Adrenal gland (tissue), 12 donors: ENCODE results near the gene ANKRD7. TPM values are rescaled to one million over a fixed set of nuclear protein-coding genes. Genes with fewer than 3 reads are reported as not detected.

Source experiments
- DNase-seq, 7 donors: peaks; one replicate each; pipeline ENCODE4 v3.0.0-alpha.2; 2019 to 2020
- H3K27ac ChIP-seq, 5 donors: fragments of 200-600 bp; sonication (generic) in 4 of 5; 1 replicate in 3 of 5; 2 replicates in 2 of 5; pipeline versions ENCODE4 v1.5.1 to v1.8.0; 2016 to 2020; ENCODE audit warnings: mild to moderate bottlenecking in 1 of 5
- H3K27me3 ChIP-seq: fragments of 200-600 bp; 2 replicates; pipeline ENCODE4 v1.8.0; 2021
- H3K36me3 ChIP-seq, 2 donors: fragments of 200-600 bp; replicated peaks in 1 of 2; 1 replicate in 1 of 2; 2 replicates in 1 of 2; pipeline versions ENCODE4 v1.5.1 to v1.8.0; 2018 to 2022
- H3K4me1 ChIP-seq, 2 donors: fragments of 200-600 bp; replicated peaks in 1 of 2; 1 replicate in 1 of 2; 2 replicates in 1 of 2; pipeline versions ENCODE4 v1.5.1 to v1.8.0; 2018 to 2021
- H3K4me3 ChIP-seq, 4 donors: fragments of 200-600 bp; sonication (generic) in 3 of 4; one replicate each; pipeline ENCODE4 v1.5.1; 2016 to 2018
- H3K9me3 ChIP-seq, 3 donors: fragments of 200-600 bp; sonication (generic) in 1 of 3; replicated peaks in 1 of 3; 1 replicate in 2 of 3; 2 replicates in 1 of 3; pipeline versions ENCODE4 v1.5.1 to v1.8.0; 2016 to 2021
- CTCF ChIP-seq, 6 experiments: fragments of 450-650 bp in 4 of 6; fragments of 200-600 bp in 2 of 6; sonication (generic) in 1 of 6; IDR thresholded peaks; 1 replicate in 5 of 6; 2 replicates in 1 of 6; pipeline versions ENCODE4 v1.5.1 to v1.8.0; 2016 to 2021; ENCODE audit warnings: antibody characterized with exemption in 6 of 6, mild to moderate bottlenecking in 2 of 6, moderate library complexity in 1 of 6
- POLR2A ChIP-seq, 2 donors: fragments of 450-650 bp; IDR thresholded peaks; one replicate each; pipeline ENCODE4 v1.6.1; 2017; ENCODE audit warnings: antibody characterized with exemption in 2 of 2, mild to moderate bottlenecking in 2 of 2, moderate library complexity in 1 of 2
- WGBS, 4 donors: extraction: QIAGEN DNeasy Blood & Tissue Kit in 2 of 4; methylation state at CpG; one replicate each; pipeline versions ENCODE4 v1.1.5 to v1.1.7; 2013 to 2017; 5-methylcytosine and 5-hydroxymethylcytosine counted together
- intact Hi-C, 2 donors: fragments of 100-400 bp; cut with DNase I; formaldehyde crosslinking; loops; one replicate each; pipeline versions ENCODE4 v1.14.1 to v1.15.0; 2022 to 2023
- polyA plus RNA-seq, 3 donors: library from polyadenylated mRNA; stranded (reverse); fragments of 200-250 nt in 2 of 3; fragments of 350-450 nt in 1 of 3; fragmentation: Illumina TruSeq in 1 of 3; extraction: RNeasy Lipid Tissue Mini Kit (QIAGEN cat#74804) in 1 of 3; gene quantifications; one replicate each; pipeline ENCODE4 v1.2.3, GENCODE V29; 2013 to 2014
- total RNA-seq, 9 donors: library from RNA; depleted of rRNA in 4 of 9; stranded (reverse); fragments of >200 nt in 4 of 9; fragments of 120-200 nt in 1 of 9; fragmentation: NEBNext Ultra II Directional in 1 of 9; extraction: Animal tissue kit (Norgen Biotek cat#: 25700) in 1 of 9; gene quantifications; one replicate each; pipeline versions ENCODE4 v1.1.0 to v1.2.4, GENCODE V29; 2013 to 2023
- donor health status: healthy with polysubstance abuse.
- donor health status: Bipolar disorder and iron deficiency.
- donor health status: DM: yes; HTN: yes; CAD: no.
- donor health status: DM: no; HTN: no; CAD: no.
- donor health status: DM: no; HTN: no; CAD: no.
- donor health status: DM: yes; HTN: yes; CAD: no.

Gene ANKRD7
- total and polyA plus RNA-seq, 12 donors: 0.48 to 9.4 (median 1.2) TPM; not detected in 1

DNA sequence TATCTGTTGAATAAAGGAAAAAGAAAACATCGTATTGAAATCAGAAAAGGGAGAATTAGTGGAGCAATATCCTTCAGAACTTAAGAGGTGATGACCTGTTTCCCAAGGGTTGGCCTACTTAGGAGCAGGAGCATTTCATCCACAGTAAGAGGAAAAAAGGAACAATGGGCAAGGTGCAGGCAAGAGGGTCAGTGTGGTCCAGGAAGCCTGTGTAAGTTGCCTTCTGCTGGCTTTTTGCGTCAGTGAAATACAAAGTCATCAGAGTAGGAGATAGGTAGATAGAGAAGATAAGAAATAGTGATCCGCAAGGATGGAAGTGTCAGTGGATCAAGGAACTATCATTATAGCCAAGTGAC, 5.4 kb upstream of the ANKRD7 start:
- no peak for DNase-seq
- TF ChIP-seq POLR2A (IDR thresholded peaks at IDR 0.05): no peak
- H3K4me3 ChIP-seq: no peak overlapping the region
- H3K36me3 ChIP-seq: no peaks in the 10 kb centered on the region
- no peaks in the 10 kb centered on the region for H3K27me3 ChIP-seq
- 84 to 94% (median 87%) methylated on average over 3 of the region's 3 CpGs for WGBS, 4 donors
- H3K4me1 ChIP-seq: no peaks in the 10 kb centered on the region
- H3K27ac ChIP-seq: no peak overlapping the region
- H3K9me3 ChIP-seq: no peaks in the 10 kb centered on the region
- intact Hi-C loops: no loop called here

DNA sequence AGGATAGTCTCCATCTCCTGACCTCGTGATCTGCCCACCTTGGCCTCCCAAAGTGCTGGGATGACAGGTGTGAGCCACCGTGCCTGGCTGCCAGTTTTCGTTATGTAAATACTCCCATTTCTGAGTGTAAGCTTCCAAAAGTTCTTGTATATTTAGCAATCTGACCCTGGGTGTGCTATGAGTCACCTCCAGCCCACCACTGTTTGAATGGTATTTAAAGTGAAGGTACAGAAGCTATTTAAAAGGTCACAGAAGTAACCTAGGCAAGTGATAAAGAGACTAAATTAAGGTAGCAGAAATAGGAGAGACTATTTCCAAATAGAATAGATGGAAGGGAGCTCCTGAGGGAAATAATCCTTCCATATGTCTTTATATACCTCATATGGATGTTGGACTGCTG, 3.9 kb upstream of the ANKRD7 start:
- no peaks in the 10 kb centered on the region for H3K9me3 ChIP-seq
- no peak overlapping the region for H3K27ac ChIP-seq
- H3K36me3 ChIP-seq: no peaks in the 10 kb centered on the region
- H3K4me3 ChIP-seq: no peak overlapping the region
- TF ChIP-seq CTCF (IDR thresholded peaks at IDR 0.05) (no peak), POLR2A (IDR thresholded peaks at IDR 0.05) (no peak)
- DNase-seq: no peak
- H3K27me3 ChIP-seq: no peaks in the 10 kb centered on the region
- no peaks in the 10 kb centered on the region for H3K4me1 ChIP-seq
- 45 to 53% (median 47%) methylated on average over 3 of the region's 3 CpGs for WGBS, 4 donors
- intact Hi-C loops: no loop called here

DNA sequence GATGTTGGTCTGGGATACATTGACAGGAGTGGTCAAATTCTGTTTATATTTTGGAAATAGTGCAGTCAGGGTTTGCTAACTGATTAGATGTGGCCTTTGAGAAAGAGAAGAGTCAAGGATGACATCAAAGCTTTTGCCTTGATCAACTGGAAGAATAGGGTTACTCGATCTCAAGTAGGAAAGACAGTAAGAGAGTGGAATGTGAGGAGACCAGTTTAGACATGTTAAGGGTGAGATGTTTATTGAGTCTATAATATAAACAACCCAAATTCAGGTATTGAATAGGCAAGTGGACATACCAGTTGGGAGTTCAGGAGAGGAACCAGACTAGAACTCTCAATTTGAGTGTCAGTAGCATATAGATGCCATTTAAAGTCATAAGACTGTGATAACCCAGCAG, 1.9 kb upstream of the ANKRD7 start:
- TF ChIP-seq CTCF (IDR thresholded peaks at IDR 0.05) (no peak), POLR2A (IDR thresholded peaks at IDR 0.05) (no peak)
- Histone ChIP-seq H3K27ac (no peak overlapping the region), H3K36me3 (no peaks in the 10 kb centered on the region), H3K27me3 (no peaks in the 10 kb centered on the region), H3K4me1 (no peaks in the 10 kb centered on the region), H3K9me3 (no peaks in the 10 kb centered on the region), H3K4me3 (no peak overlapping the region)
- WGBS, 4 donors: 77 to 93% (median 88%) methylated on average over 1 of the region's 1 CpG
- no peak for DNase-seq
- intact Hi-C loops: no loop called here

GRCh38 chr7:118232837-118233236, 8.3 kb downstream of the ANKRD7 start:
- Histone ChIP-seq H3K4me1 (no peaks in the 10 kb centered on the region), H3K27ac (no peak overlapping the region), H3K27me3 (no peaks in the 10 kb centered on the region), H3K4me3 (no peak overlapping the region), H3K36me3 (no peaks in the 10 kb centered on the region), H3K9me3 (no peaks in the 10 kb centered on the region)
- DNase-seq: no peak
- WGBS, 4 donors: 83 to 100% (median 88%) methylated on average over 1 of the region's 1 CpG
- TF ChIP-seq POLR2A (IDR thresholded peaks at IDR 0.05) (no peak), CTCF (IDR thresholded peaks at IDR 0.05) (no peak)
- intact Hi-C loops: no loop called here

DNA sequence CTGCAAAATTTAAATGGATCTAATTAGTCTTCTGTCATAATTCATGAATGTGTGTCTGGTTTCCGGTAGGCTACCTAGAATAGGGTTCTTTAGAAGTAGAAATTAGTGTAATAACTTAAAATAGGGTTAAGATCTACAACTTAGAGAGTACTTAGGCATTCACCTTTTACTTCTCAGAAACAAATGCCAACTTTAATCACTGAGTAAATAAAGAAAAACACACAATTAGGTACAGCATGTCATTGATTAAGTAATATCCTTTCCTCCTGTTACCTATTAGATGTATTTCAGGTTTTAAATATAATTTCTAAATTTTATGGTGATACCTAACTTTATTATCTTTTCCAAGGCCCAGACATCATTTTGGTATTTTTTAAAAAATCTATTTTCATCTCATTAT, 9.3 kb downstream of the ANKRD7 start:
- Histone ChIP-seq H3K36me3 (no peaks in the 10 kb centered on the region), H3K9me3 (no peaks in the 10 kb centered on the region), H3K4me3 (no peak overlapping the region), H3K27ac (no peak overlapping the region), H3K4me1 (no peaks in the 10 kb centered on the region), H3K27me3 (no peaks in the 10 kb centered on the region)
- TF ChIP-seq POLR2A (IDR thresholded peaks at IDR 0.05) (no peak), CTCF (IDR thresholded peaks at IDR 0.05) (no peak)
- no peak for DNase-seq
- WGBS, 4 donors: 80 to 85% (median 84%) methylated on average over 1 of the region's 1 CpG
- intact Hi-C loops: no loop called here
